Liver (tissue), 9 donors: Measurements from ENCODE around the gene THAP4. TPM values are rescaled to one million over a fixed set of nuclear protein-coding genes. Genes with fewer than 3 reads are reported as not detected.

Experiments used
- DNase-seq: peaks from one replicate; pipeline ENCODE4 v3.0.0-alpha.2; 2017; ENCODE audit warnings: low spot score
- H3K27ac ChIP-seq, 2 donors: one replicate each; pipeline ENCODE4 v1.7.0; 2013; ENCODE audit warnings: inconsistent platforms in 2 of 2, low read length in 2 of 2, control low read depth in 1 of 2, low read depth in 1 of 2, mild to moderate bottlenecking in 1 of 2
- H3K27me3 ChIP-seq, 4 donors: one replicate each; pipeline versions ENCODE4 v1.6.1 to v1.7.0; 2013; ENCODE audit warnings: low read length in 3 of 4, inconsistent platforms in 1 of 4, mild to moderate bottlenecking in 1 of 4, moderate library complexity in 1 of 4; ENCODE audit not compliant: control insufficient read depth in 4 of 4, insufficient read depth in 4 of 4
- H3K36me3 ChIP-seq, 4 donors: one replicate each; pipeline versions ENCODE4 v1.6.1 to v1.7.0; 2013; ENCODE audit warnings: low read length in 3 of 4, mild to moderate bottlenecking in 3 of 4, low read depth in 1 of 4, moderate library complexity in 1 of 4; ENCODE audit not compliant: control insufficient read depth in 4 of 4, insufficient read depth in 3 of 4
- H3K4me1 ChIP-seq, 4 donors: one replicate each; pipeline versions ENCODE4 v1.6.1 to v1.7.0; 2013; ENCODE audit warnings: low read length in 3 of 4, mild to moderate bottlenecking in 3 of 4, moderate library complexity in 1 of 4; ENCODE audit not compliant: control insufficient read depth in 4 of 4, insufficient read depth in 4 of 4
- H3K4me3 ChIP-seq, 3 donors: one replicate each; pipeline versions ENCODE4 v1.6.1 to v1.7.0; 2013; ENCODE audit warnings: low read length in 3 of 3, control low read depth in 1 of 3, low read depth in 1 of 3, mild to moderate bottlenecking in 1 of 3
- H3K9ac ChIP-seq, 2 donors: one replicate each; pipeline ENCODE4 v1.7.0; 2013; ENCODE audit warnings: low read length in 2 of 2, mild to moderate bottlenecking in 2 of 2, moderate library complexity in 2 of 2, control low read depth in 1 of 2, low read depth in 1 of 2
- H3K9me3 ChIP-seq, 4 donors: one replicate each; pipeline versions ENCODE4 v1.6.1 to v1.7.0; 2013; ENCODE audit warnings: low read length in 3 of 4; ENCODE audit not compliant: control insufficient read depth in 4 of 4
- EGR1 ChIP-seq, 2 donors: IDR thresholded peaks; 2 replicates each; pipeline ENCODE4 v1.6.1; 2016 to 2018; ENCODE audit warnings: antibody characterized with exemption in 2 of 2, low read depth in 2 of 2
- FOXA1 ChIP-seq: IDR thresholded peaks from 2 replicates; pipeline ENCODE4 v1.6.1; 2016; ENCODE audit warnings: antibody characterized with exemption
- FOXA2 ChIP-seq: IDR thresholded peaks from 2 replicates; pipeline ENCODE4 v1.6.1; 2016; ENCODE audit warnings: antibody characterized with exemption
- GABPA ChIP-seq, 2 donors: IDR thresholded peaks in 1 of 2; conservative IDR thresholded peaks in 1 of 2; 2 replicates each; pipeline ENCODE4 v1.6.1; 2016; ENCODE audit warnings: antibody characterized with exemption in 2 of 2, mild to moderate bottlenecking in 1 of 2, moderate library complexity in 1 of 2
- HNF4A ChIP-seq, 2 donors: conservative IDR thresholded peaks; 2 replicates each; pipeline ENCODE4 v1.6.1; 2016; ENCODE audit warnings: antibody characterized with exemption in 2 of 2, mild to moderate bottlenecking in 2 of 2
- HNF4G ChIP-seq: IDR thresholded peaks from 2 replicates; pipeline ENCODE4 v1.6.1; 2016; ENCODE audit warnings: antibody characterized with exemption
- JUND ChIP-seq, 2 donors: IDR thresholded peaks; 2 replicates each; pipeline ENCODE4 v1.6.1; 2016; ENCODE audit warnings: antibody characterized with exemption in 2 of 2
- NR2F2 ChIP-seq: IDR thresholded peaks from 2 replicates; pipeline ENCODE4 v1.6.1; 2016; ENCODE audit warnings: antibody characterized with exemption
- RAD21 ChIP-seq, 2 donors: IDR thresholded peaks; 2 replicates each; pipeline ENCODE4 v1.6.1; 2016; ENCODE audit warnings: antibody characterized with exemption in 2 of 2, mild to moderate bottlenecking in 2 of 2
- RXRA ChIP-seq, 2 donors: IDR thresholded peaks; 2 replicates each; pipeline ENCODE4 v1.6.1; 2017 to 2018; ENCODE audit warnings: antibody characterized with exemption in 2 of 2, mild to moderate bottlenecking in 1 of 2
- SP1 ChIP-seq: IDR thresholded peaks from 2 replicates; pipeline ENCODE4 v1.6.1; 2018; ENCODE audit warnings: antibody characterized with exemption, mild to moderate bottlenecking
- TAF1 ChIP-seq: conservative IDR thresholded peaks from 2 replicates; pipeline ENCODE4 v1.6.1; 2016; ENCODE audit warnings: antibody characterized with exemption, mild to moderate bottlenecking
- YY1 ChIP-seq: IDR thresholded peaks from 2 replicates; pipeline ENCODE4 v1.6.1; 2016; ENCODE audit warnings: antibody characterized with exemption, mild to moderate bottlenecking
- WGBS: extraction: QIAGEN DNeasy Blood & Tissue Kit; methylation state at CpG from one replicate; pipeline ENCODE4 v1.1.7; 2013; 5-methylcytosine and 5-hydroxymethylcytosine counted together
- polyA plus RNA-seq, 2 donors: library from polyadenylated mRNA; stranded (reverse) in 1 of 2; unstranded in 1 of 2; fragments of 200-250 nt in 1 of 2; fragments of >200 nt in 1 of 2; fragmentation: Nextera tagmentation in 1 of 2; extraction: Ambion mirVana in 1 of 2; gene quantifications; one replicate each; pipeline versions ENCODE4 v1.2.1 to v1.2.3, GENCODE V29; 2013 to 2015
- total RNA-seq, 2 donors: library from RNA; depleted of rRNA; stranded (reverse); fragments of >200 nt; gene quantifications; one replicate each; pipeline ENCODE4 v1.2.3, GENCODE V29; 2014
- TF ChIP-seq, protein P1 (sequence below): IDR thresholded peaks from 2 replicates; pipeline ENCODE4 v1.6.1; 2016; ENCODE audit warnings: antibody characterized with exemption
- TF ChIP-seq, protein P2 (sequence below): IDR thresholded peaks from 2 replicates; pipeline ENCODE4 v1.6.1; 2016; ENCODE audit warnings: antibody characterized with exemption
- TF ChIP-seq, protein P3 (sequence below): fragments of 150-350 bp; IDR thresholded peaks from 2 replicates; pipeline ENCODE4 v1.5.1; 2017; ENCODE audit warnings: improper control_type of control experiment, low read depth, low read length; ENCODE audit not compliant: missing input control
- TF ChIP-seq, protein P4 (sequence below): IDR thresholded peaks from 2 replicates; pipeline ENCODE4 v1.6.1; 2016; ENCODE audit warnings: antibody characterized with exemption, mild to moderate bottlenecking
- TF ChIP-seq, protein P5 (sequence below): IDR thresholded peaks from 2 replicates; pipeline ENCODE4 v1.6.1; 2016; ENCODE audit warnings: antibody characterized with exemption
- donor health status: healthy.
- donor health status: healthy.
- donor health status: healthy.
- donor health status: healthy.
- donor health status: healthy.

THAP4 gene
- total and polyA plus RNA-seq, 4 donors: 16.8 to 33.1 (median 22.7) TPM

DNA sequence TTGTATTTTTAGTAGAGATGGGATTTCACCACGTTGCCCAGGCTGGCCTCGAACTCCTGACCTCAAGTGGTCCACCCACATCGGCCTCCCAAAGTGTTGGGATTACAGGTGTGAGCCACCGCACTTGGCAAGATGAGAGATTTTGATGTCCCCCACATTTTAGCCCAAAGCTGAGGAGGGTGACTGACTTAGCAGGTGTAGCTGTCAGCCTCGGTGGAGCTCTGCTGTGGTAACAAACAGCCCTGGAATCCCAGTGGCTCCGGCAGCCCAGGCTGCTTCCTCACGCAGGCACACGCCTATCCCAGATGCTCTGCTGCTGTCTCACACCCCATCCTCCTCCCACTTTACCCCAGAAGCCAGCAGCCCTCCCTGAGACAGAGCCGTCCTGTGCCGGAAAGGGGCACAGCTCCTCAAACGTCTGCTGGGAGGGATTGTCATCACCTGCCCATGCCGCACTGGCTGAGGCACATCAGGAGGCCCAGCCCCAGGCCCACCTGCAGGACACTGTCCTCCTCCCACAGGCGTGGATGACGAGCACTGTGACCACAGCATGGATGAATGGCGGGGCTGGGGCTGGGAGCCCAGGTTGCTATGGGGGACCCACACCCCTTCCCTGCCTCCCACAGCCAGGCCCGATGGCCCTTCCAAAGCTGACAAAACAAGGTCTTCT lies 89.0 kb downstream of the THAP4 start:
- DNase-seq: no peak
- TF ChIP-seq, protein P1, sequence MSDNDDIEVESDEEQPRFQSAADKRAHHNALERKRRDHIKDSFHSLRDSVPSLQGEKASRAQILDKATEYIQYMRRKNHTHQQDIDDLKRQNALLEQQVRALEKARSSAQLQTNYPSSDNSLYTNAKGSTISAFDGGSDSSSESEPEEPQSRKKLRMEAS: no peak
- TF ChIP-seq HNF4A (conservative IDR thresholded peaks at IDR 0.05) (no peak), FOXA2 (no peak), GABPA (IDR thresholded peaks at IDR 0.05 in 1 of 2, conservative IDR thresholded peaks at IDR 0.05 in 1 of 2) (no peak), YY1 (no peak)
- Histone ChIP-seq H3K4me1 (peaks cover 18 to 36% (median 32%) of the 10 kb centered on the region in 4 donors), H3K27ac (no peak overlapping the region), H3K27me3 (no peaks in the 10 kb centered on the region), H3K4me3 (no peak overlapping the region), H3K9ac (no peak overlapping the region), H3K9me3 (no peaks in the 10 kb centered on the region), H3K36me3 (peaks cover 0 to 3% (median 0%) of the 10 kb centered on the region in 4 donors)
- 94% methylated on average over 16 of the region's 16 CpGs for WGBS

DNA sequence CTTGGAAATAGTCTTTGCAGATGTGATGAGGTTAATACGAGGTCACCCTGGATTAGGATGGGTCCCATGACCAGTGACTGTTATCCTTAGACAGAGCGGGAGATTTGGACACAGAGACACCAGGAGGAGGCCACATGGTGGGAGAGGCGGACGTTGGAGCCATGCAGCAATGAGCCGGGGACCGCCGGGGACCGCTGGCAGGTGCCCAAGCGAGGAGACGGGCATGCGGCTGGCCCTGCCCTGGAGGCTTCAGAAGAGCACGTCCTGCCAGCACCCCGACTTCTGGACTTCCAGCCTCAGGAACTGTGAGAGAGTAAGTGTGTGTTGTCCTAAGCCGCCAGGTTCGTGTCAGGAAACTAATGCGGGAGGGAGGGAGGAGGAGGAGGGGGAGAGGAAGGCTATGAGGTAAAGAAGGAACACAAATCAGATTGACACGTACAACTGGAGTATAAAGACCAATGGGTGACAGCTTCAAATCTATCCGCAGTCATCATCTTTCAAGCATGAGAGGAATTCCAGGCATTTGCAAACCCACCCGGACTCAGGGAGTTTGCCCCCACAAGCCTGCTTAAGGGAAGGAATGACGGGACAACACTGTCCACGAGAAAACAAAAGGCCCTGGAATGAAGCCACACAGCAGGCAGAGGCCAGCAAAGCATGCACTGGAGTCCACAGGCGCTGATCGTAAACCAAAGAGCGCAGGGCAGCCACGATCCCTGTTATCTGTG lies 90.0 kb downstream of the THAP4 start:
- H3K9ac ChIP-seq: no peak overlapping the region
- H3K36me3 ChIP-seq: peaks cover 0 to 3% (median 0%) of the 10 kb centered on the region in 4 donors
- no peaks in the 10 kb centered on the region for H3K27me3 ChIP-seq
- H3K4me1 ChIP-seq: peaks cover 13 to 27% (median 24%) of the 10 kb centered on the region in 4 donors
- TF ChIP-seq, protein P2, sequence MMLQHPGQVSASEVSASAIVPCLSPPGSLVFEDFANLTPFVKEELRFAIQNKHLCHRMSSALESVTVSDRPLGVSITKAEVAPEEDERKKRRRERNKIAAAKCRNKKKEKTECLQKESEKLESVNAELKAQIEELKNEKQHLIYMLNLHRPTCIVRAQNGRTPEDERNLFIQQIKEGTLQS: no peak
- TF ChIP-seq TAF1 (no peak), JUND (IDR thresholded peaks at IDR 0.05) (no peak), RAD21 (IDR thresholded peaks at IDR 0.05) (no peak), EGR1 (IDR thresholded peaks at IDR 0.05; ENCODE audit: low read depth in 2 of 2) (no peak), FOXA2 (no peak), YY1 (no peak), HNF4G (no peak), GABPA (IDR thresholded peaks at IDR 0.05 in 1 of 2, conservative IDR thresholded peaks at IDR 0.05 in 1 of 2) (no peak), SP1 (no peak), NR2F2 (no peak), FOXA1 (no peak), HNF4A (conservative IDR thresholded peaks at IDR 0.05) (no peak), RXRA (IDR thresholded peaks at IDR 0.05) (no peak)
- TF ChIP-seq, protein P3, sequence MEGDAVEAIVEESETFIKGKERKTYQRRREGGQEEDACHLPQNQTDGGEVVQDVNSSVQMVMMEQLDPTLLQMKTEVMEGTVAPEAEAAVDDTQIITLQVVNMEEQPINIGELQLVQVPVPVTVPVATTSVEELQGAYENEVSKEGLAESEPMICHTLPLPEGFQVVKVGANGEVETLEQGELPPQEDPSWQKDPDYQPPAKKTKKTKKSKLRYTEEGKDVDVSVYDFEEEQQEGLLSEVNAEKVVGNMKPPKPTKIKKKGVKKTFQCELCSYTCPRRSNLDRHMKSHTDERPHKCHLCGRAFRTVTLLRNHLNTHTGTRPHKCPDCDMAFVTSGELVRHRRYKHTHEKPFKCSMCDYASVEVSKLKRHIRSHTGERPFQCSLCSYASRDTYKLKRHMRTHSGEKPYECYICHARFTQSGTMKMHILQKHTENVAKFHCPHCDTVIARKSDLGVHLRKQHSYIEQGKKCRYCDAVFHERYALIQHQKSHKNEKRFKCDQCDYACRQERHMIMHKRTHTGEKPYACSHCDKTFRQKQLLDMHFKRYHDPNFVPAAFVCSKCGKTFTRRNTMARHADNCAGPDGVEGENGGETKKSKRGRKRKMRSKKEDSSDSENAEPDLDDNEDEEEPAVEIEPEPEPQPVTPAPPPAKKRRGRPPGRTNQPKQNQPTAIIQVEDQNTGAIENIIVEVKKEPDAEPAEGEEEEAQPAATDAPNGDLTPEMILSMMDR: no peak
- TF ChIP-seq, protein P4, sequence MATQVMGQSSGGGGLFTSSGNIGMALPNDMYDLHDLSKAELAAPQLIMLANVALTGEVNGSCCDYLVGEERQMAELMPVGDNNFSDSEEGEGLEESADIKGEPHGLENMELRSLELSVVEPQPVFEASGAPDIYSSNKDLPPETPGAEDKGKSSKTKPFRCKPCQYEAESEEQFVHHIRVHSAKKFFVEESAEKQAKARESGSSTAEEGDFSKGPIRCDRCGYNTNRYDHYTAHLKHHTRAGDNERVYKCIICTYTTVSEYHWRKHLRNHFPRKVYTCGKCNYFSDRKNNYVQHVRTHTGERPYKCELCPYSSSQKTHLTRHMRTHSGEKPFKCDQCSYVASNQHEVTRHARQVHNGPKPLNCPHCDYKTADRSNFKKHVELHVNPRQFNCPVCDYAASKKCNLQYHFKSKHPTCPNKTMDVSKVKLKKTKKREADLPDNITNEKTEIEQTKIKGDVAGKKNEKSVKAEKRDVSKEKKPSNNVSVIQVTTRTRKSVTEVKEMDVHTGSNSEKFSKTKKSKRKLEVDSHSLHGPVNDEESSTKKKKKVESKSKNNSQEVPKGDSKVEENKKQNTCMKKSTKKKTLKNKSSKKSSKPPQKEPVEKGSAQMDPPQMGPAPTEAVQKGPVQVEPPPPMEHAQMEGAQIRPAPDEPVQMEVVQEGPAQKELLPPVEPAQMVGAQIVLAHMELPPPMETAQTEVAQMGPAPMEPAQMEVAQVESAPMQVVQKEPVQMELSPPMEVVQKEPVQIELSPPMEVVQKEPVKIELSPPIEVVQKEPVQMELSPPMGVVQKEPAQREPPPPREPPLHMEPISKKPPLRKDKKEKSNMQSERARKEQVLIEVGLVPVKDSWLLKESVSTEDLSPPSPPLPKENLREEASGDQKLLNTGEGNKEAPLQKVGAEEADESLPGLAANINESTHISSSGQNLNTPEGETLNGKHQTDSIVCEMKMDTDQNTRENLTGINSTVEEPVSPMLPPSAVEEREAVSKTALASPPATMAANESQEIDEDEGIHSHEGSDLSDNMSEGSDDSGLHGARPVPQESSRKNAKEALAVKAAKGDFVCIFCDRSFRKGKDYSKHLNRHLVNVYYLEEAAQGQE: no peak
- TF ChIP-seq, protein P5, sequence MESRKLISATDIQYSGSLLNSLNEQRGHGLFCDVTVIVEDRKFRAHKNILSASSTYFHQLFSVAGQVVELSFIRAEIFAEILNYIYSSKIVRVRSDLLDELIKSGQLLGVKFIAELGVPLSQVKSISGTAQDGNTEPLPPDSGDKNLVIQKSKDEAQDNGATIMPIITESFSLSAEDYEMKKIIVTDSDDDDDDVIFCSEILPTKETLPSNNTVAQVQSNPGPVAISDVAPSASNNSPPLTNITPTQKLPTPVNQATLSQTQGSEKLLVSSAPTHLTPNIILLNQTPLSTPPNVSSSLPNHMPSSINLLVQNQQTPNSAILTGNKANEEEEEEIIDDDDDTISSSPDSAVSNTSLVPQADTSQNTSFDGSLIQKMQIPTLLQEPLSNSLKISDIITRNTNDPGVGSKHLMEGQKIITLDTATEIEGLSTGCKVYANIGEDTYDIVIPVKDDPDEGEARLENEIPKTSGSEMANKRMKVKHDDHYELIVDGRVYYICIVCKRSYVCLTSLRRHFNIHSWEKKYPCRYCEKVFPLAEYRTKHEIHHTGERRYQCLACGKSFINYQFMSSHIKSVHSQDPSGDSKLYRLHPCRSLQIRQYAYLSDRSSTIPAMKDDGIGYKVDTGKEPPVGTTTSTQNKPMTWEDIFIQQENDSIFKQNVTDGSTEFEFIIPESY: no peak
- TF ChIP-seq, protein P1: no peak
- no peaks in the 10 kb centered on the region for H3K9me3 ChIP-seq
- WGBS: 70% methylated on average over 25 of the region's 25 CpGs
- H3K27ac ChIP-seq: no peak overlapping the region
- H3K4me3 ChIP-seq: no peak overlapping the region
- DNase-seq: no peak
